ENCODE results near the gene STK24.
A peak's percentile ranks its signal among the peaks of the same experiment; 100 is the strongest.

The STK24 gene

DNA sequence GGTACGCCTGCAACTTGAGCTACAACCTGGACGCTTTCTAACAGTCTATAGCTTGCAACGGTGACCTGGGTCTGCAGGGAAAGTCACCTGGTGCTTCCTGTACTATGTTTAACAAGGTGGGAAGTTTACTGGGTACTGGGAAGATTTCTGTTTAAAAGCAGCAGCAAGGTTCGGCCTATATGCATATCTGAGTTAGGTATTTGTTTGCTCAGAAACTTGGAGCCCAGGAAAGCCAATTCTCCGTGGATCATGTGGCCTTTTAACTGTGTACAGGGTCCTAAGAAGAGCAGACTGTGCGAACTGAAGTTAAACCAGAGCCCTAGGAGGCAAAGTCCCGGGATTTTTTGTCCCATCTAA is 103.1 kb downstream of the STK24 start:
- DNase-seq (ENCODE audit: low read depth in 2 of 2), result no peak

DNA sequence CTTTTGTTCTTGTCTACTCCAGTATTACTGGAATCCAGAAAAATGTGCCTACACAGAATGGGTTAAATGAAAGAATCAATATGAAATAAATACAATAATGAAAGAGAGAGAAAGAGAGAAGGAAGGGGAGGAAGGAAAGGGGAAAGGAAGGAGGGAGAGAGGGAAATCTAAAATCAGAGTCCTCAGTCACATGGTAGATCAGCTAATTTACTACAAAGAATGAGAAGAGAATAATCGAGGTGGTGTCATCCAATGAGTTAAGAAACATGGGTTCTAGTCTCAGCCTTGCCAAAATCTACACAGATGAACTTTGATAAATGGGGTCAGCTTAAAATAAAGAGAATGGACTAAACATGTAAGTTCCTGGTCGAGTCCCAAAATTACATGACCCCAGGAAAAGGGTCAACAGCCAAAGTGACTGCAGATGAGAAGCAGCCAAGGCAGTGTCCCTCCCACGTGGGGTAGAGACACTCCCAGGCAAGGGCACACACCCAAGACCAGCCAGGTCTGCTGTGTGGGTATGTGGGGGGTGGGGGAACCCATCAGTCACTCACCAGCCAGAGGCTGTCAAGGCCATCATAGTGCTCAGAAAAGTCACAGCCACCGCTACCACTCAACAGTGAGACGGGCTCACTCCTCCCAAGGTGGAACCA is 103.6 kb downstream of the STK24 start:
- DNase-seq (ENCODE audit: low read depth in 2 of 2), result no peak

DNA sequence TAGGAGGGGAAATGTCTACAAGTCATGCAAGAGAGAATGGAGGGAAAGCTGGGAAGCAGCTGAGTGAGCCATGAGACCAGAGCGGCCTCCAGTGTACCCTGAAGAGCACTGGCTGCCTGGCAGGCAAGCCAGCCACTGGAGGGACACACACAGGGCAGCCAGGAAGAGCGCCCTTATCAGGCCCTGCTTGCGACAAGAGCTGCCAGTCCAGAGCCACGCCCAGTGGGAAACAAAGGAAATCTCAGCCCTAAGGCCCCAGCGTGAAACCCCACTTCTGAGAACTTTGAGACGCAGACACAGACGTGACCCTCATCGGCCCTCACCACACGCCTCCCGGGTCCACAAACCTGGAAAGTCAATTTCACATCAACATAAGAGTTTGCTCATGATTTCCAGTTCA is 105.0 kb downstream of the STK24 start:
- no peak for DNase-seq (ENCODE audit: low read depth in 2 of 2)

DNA sequence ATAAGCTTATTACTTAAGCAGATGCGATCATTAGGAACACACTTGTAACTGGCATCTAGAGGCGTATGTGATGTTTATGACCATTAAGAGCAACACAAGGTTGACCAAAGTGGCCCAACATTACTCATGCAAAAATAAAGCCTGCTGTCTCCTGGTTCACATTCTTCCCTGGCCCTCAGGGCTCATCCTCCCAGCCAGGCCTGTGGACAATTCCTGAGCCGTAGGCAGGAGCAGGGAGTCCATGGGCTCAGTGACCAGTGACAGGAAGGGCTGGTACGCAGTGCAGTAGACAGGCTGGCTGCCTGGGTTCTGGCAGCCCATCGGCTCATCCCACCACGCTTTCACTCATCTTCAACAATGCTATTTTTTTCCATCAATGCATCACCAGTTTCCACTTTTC is 106.0 kb downstream of the STK24 start:
- DNase-seq (ENCODE audit: low read depth in 2 of 2), result no peak

DNA sequence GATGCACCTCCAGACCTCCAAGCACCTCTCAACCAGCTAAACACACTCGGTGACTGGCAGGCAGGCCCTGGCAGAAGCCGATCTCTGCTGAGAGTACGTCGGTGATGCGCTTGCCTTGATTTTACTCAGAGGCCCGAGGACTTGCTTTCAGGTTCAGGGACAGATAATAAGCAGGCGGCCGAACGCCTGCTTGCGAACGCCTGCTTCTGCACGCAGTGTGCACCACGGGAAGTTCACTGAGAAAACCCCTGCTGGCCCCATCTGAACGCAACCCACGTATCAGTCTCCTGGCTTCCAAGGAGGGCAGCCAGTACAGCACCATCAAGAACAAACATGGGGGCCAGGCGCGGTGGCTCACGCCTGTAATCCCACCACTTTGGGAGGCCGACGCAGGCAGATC is 108.0 kb downstream of the STK24 start:
- no peak for DNase-seq (ENCODE audit: low read depth in 2 of 2)

DNA sequence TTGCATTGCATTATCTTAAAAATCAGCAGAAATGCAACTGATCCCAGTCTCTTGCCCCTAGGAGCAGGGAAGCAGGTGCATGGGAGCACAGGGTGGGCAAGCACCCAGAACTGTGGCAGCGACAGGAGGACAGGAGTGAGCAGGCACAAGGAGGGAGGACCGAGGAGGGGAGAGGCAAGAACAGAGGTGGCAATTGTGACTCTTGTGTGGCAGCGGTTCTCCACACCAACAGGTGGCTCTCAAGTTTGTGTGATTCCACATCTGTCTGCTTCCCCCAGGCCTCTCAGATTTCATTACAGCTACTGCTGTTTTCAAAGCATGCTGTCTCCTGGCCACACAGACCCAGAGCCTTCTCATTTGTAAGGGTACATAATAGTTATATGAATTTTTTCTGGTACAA is 108.5 kb downstream of the STK24 start:
- DNase-seq (ENCODE audit: low read depth in 2 of 2), result no peak

DNA sequence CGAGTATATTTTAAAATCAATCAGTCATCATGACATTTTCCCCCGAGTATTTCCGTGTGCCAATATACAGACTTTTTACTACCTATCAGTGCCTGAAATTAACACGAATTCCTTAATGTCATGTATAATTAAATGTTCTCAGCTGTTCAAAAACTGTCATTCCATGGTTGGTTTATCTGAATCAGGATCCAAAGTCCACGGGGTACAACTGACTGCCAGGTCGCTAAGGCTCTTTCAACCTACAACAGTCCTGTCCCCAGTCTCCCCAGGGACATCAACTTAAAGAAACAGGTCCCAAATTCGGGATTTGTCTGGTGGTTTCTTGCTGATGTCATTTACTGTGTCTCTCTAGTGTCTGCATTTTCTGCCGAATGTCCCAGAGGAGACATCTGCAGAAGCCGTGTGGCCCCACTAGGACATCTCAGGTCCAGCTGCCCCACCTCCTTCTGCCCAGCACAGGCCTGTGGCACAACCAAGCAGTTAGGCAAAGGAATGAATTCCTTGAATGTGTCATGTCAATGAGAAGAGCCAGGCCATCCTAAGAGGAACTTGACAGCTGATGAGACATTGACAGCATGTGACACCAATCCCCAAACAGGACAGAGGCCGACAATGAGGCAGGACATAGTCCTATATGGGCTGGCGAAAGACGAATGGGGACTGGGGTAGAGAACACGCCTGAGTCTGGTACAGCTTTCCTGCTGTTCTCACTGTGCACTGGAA is 109.5 kb downstream of the STK24 start:
- DNase-seq (ENCODE audit: low read depth in 2 of 2), result no peak

DNA sequence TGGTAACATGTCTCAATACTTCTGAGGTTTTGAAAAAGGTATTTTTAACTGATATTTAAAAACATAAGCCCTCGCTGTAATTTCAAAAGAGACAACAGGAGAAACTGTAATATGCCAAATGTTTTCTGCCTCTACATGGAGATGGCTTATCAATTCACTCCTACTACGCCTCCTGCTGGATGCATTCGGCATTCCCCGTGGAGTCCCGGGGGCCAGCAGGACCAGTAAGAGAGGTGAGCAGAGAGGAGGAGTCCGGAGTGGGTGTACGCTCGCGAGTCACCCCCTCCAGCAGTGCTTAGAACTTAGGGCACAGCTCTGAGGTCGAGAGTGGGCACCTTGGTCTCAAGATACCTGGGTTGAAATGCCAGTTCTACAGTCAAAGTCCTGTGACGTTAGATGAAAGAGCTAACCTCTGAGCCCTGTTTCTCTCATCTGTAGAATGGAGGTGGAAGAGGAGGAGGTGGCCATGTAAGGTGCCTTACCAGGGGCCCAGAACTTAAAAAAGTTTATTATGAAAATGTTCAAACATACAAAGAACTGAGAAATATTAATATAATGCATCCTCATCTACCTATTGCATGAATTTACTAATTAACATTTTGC is 110.2 kb downstream of the STK24 start:
- DNase-seq (ENCODE audit: low read depth in 2 of 2), result no peak

DNA sequence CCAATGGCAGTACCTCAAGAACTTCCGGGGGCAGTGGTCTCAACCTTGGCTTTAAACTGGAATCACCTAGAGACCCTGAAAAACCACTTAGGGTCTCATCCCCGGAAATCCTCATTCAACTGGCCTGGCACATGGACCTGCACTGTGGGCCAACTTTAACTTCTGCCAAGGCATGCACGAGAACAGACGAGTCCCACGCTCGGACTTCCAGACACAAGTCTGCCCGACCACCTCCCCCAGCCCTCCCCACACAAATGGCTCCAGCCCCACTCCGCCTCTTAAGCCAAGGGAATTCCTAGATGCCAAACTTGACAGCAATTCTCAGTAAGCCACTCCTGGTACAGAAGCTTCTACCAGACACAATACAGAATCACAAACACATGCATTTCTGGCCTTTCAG is 114.0 kb downstream of the STK24 start:
- no peak for DNase-seq (ENCODE audit: low read depth in 2 of 2)

DNA sequence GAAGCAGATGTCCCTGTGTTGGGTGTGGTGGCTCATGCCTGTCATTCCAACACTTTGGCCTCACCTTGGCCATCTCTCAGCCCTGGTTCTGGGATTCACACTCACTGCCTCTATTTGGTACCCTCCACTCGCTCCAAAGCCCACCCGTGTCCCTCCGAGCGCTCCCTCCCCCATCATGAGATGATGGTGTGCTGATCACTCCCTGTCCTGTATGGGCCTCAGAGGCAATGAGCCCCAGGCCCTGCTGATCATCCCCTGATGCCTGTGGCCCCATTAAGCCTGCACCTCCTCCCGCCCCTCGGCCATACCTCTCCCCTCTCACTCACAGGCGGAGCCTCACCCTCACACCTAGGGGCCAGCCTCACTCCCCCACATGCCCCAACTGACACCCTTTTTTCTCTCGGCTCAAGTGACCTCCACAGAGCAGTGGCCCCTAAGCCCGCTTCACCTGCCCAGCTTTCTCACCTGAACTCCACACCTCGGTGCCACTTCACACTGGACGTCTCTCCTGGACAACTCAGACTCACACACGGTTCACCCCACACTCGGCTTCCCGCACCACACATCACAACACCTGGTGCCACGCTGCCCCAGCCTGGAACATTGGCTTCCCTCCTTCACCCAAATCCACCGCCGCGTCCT is 114.5 kb downstream of the STK24 start:
- DNase-seq (ENCODE audit: low read depth in 2 of 2), result no peak

DNA sequence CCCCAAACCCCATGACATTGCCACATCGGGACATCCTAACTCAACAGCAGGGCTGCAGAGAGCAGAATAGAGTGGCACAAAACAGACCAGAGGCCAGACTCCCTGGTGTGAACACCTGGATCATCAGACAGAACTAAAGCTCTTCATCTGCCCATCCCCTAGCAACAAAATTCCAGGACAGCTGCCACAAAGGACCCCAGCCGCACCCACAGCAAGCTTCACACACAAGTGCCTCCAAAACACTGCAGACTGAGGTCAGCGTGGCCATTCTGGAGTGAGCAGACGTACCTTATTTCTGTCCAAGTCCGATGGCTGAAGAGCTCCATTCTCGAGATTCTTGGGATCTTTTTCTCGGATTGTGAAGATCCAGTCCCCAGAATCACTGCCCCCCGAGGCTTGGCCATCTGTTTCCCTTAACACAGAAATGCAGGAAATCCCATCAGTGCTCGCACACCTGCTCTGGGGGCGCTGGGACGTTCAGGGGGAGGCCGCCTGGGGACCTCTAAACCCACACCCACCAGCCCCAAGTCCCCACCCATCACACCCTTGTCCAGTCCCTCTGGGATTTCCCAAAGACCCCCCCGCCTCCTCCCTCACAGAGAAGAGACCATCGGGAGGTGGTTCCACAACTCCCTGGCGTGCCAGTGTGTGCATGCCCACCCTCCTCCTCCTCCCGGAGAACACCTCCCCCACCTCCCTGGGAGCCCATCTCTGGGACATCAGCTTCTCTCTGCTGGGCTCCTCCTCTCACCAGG is 115.2 kb downstream of the STK24 start:
- no peak for DNase-seq (ENCODE audit: low read depth in 2 of 2)

DNA sequence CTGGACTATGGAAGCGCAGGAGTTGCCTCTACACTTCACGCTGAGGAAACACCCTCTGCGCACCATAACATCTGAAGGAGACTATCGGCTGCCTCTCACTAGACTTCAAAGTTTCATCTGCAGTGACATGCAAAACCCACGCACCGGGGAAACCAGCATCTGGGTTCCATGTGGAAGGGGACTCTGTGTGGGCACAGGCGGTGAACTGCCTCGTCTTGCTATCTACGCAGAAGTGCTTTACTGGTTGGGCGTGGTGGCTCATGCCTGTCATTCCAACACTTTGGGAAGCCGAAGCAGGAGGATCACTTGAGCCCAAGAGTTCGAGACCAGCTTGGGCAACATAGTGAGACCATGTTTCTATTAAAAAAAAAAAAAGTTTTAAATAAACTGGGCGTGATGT is 116.4 kb downstream of the STK24 start:
- no peak for DNase-seq (ENCODE audit: low read depth in 2 of 2)

DNA sequence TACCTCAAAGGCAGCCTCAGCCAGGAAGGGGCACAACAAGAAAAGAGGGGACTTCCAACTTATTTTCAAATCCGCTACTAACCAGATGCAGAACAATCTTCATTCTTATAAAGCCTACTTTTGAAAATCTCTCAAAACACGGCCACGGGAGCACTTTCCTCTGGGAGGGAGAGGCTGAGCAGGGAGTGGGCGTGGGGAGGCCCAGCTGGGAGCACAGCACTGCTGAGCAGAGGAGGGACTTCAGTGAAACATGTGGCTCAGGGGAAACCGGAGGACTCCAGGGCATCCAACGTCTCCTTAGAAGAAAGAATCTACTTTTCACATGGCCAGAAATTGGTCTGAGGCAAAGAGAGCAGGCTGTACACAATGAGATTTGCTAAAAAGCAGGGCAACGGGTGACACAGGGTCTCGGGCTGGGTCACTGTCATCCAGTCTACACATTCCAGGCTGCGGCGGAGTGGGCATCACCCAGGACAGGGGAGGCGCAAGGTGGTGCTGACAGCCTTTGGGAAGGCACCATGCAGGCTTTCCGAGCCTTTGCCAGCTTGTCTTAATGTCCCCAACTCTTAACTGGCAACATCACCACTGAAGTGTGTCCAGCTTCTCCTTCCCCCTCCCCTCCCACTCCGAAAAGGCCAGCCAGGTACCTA is 117.1 kb downstream of the STK24 start:
- no peak for DNase-seq (ENCODE audit: low read depth in 2 of 2)

DNA sequence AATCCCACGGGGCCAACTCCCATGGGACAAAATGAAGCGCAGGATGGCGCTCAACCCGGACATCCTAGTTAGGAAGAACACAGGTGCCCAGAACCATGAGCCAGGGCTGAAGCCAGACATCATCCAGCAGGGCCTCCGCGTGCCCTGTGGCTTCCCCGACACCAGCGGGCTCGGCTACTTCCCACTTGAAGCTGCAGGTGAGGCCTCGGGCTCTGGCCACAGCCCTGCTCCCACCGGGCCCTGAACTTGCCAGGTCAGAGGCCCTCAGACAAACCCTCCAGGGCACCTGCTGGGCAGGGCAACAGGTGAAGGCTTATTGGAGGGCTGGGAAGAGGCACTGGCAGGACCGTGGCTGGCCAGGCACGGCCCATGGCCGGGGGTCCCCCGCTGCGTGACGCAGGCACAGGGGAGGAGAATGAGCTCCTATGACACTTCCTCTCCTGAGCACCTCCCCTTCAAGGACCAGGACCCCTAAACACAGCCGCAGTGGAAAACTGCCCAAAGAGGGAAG is 117.7 kb downstream of the STK24 start:
- DNase-seq (ENCODE audit: low read depth in 2 of 2), result no peak

DNA sequence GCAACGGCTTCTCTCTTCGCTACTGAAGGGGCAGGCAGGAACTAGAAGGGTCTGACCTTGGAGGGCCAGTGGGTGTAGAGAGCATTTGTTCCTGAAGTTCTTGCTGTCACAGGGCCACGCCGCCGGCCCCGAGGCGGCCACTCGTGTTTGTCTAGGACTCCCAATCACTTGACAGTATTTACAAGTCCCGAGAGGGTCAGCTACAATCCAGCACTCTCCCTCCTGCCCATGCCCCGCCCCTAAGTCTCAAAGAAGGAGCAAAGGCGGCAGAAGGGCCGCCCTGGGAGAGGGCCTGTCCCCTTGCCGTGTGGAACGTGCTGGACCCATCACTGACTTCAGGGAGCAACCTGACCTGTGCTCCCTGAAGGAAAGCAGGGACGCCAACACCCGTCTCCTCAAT is 118.5 kb downstream of the STK24 start:
- DNase-seq (ENCODE audit: low read depth in 2 of 2), result no peak

DNA sequence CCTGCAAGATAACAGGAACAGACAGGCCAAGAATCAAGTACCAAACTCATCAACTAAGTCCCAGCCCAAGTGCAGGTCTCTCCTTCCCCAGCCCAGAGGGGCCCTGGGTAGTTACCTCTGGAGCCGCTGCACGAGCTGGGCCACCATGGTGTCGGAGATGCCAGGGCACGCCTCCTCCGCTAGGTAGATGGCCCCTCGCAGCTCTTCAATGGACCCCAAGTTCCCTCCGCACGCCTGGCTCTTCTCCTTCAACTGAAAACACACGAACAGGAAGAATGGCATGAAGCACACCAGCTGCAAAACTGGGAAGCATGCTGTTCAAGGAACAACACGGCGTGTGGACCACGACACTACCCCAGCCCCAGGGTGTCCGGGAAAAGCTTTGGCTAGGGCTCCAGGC is 119.9 kb downstream of the STK24 start:
- no peak for DNase-seq (ENCODE audit: low read depth in 2 of 2)

DNA sequence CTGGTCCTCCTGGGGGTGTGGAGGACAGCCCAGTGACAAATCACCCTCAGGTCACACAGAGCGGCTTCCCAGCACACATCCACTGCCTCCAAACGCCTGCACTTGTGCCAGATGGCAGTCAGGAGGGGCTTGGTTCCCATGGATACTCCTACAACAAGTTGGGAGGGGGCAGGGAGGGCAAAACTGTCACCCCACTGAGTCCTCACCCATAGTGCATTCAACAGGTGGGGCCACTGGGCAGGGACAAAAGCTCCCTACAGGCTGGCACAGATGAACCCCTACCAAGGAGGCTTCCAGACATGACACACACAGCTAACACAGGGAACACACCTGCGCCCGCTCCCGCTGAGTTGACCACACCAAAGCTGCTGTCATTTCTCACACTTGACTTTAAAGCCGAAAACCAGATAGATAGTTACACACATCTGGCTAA is 120.5 kb downstream of the STK24 start:
- DNase-seq (ENCODE audit: low read depth in 2 of 2), result no peak

DNA sequence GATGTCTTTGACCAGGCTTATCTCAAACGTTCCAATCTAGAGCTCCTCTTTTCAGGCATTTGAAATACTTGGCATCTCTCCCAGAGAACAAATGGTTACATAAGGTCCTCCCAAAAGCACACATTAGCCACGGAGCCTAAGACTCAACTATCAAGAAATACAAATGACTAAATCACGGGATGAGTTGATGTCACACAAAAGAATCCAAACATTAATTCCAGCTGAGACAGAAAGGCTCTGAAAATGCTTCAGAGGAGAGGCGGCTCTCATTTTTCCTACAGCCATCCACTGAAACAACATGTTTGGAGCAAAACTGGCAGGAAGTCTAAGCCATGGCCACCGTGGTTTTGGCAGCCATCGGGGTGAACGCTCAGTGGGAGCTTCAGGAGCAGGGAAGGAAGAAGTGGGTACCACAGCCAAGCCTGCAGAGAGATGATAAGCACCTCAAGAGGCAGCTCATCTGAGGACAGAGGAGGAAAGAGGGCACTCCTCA is 122.5 kb downstream of the STK24 start:
- DNase-seq (ENCODE audit: low read depth in 2 of 2), result peak; percentile 89 to 91

DNA sequence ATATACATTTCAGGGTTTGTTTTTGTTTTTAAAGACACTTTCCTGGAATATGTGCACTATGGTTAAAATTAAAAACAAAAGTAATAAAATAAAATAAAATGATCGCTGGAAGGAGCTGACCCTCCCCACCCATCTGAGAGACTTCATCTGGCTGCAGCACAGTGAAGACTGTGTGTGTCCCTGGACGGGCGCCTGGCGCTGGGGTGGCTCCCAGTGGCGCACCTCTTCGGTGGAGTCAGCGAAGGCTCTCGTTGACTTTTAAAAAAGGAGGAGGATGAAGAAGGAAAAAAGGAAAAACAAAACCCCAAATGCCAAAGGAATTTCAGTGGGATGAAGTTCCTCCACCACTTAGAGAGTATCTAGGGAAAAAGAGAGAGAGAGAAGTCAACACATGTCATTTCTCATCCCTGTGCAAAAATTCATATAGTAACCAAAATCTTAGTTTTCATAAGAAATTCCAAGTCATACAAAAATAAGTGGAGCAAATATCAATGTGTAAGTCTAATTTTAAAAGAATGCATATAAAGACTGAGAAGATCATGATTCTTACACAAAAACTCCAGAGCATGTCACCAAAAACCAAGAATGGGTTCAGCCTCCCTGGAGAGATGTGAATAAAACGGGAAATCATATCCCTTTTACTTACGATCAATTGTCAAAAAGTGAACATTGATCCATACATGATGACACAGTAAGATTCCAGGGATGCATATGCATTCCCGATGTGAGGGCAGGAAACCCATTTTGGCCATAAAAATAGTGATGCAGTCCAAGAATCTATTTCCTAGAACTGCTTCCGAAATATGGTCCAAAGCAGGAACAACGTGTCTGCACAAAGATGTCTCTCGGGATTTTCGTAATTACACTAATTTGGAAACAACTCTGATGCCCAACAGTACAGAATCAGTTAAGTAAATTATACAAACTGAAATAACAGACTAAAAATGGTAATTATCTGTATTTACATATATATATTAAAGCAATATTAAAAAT is 123.8 kb downstream of the STK24 start:
- DNase-seq (ENCODE audit: low read depth in 2 of 2), result peak; percentile 41 to 49

Data from fibroblast of skin of left quadriceps (primary cell).